Hypothalamus (tissue), 51 donors: ENCODE data around the gene DIABLO.
"Not testable (repeated sequence)": the region's sequence is repeated elsewhere in the genome, so short reads cannot be mapped to it uniquely, and the experiment has no call there.

Source experiments
- DNase-seq, 51 donors: peaks; one replicate each; lab custom pipeline; 2025; lab: John Stamatoyannopoulos, UW

The DIABLO gene

DNA sequence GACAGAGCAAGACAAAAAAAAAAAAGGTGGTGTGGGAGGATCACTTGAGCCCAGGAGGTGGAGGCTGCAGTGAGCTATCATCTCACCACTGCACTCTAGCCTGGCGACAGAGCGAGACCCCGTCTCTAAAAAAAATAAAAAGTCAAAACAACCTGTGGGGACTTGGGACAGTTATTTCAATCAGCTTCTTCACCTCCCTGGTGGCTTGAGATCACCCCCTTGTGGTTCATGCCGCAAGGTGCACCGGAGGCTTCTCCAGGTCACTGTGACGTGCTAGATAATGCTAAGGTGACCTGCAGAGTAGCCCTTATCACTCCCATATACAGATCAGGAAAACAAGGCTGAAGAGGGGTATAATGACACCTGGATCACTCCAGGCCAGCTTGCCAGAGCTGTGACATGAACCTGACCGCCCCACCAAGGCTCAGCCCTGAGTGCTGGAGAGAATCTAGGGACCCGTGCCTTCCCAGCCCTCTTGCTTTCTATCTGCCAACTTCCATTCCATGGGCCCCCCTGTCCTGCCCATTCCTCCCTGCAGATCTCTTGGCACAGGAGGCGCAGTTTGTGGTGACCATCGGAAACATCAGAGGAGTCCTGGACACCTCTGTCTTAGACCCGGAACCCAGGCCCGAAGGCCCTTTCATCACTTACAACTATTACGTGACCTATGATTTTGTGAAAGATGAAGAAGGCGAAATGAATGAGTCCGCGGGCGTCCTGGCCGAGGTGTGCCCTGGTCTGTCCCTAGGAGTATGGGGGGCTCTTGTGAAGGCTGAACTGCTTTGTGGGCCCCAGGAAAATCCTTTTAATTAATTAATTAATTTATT, 34.8 kb downstream of the DIABLO start:
- DNase-seq = peak in 10 of 51 donors; percentile 2 to 43 (median 7)

DNA sequence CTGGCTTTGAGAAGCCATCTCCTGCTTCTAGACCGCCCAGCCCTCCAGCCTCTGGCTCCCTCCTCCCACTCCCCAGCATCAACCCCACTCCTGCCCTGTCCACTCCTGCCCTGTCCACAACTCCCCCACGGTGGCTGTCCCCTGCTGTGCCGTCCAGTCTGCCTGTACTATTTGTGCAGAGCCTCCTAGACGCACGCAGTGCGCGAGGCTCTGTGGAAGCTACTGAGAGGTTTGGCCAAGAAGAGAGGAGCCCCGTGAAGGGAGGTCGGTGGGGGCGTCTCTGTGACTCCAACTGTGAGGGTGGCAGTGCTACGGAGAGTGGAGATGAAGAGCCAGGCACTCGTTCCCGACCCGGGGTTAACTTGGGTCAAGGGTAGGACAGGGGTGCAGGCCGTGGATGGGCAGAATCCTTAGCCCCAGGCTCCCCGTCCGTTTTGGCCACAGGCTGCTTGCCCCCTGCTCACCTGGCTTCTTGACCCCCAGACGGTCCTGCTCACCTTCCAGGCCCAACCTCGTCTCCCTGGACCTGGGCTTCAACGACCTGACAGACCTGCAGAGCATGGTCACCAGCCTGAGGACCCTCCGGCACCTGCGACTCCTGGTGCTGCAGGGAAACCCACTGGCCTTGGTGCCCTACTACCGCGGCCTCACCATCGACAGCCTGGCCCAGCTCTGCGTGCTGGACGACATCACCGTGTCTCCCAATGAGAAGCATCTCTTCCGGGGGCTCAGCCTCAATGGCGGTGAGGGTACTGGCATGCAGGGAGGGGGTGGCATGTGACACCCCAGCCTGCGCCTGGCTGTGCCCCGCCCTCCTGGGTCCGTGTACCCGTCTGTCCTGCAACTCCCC, 36.0 kb downstream of the DIABLO start:
- DNase-seq = no peak

DNA sequence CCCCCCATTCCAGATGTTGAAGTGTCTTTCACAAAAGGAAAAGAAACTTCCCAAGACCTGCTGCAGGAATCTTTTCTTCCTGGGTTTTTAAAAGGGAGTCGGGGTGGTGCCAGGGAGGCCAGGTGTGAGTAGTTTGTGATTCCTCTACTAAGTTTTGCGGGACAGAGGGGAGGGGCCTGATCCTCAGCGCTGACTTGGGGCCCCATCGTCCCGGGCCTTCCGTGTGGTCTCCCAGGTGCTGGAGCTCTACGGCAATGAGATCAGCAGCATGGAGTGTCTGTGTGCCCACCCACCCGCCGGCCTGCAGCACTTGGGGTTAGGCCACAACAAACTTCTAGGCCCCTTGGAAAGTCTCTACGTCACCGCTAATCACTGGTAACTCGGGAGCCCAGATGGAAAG, 38.4 kb downstream of the DIABLO start:
- no peak for DNase-seq

- DNase-seq = no peak
Measured at GRCh38 chr12:122185494-122186082, 40.3 kb downstream of the DIABLO start.

- no peak for DNase-seq
Measured at GRCh38 chr12:122185079-122185478, 40.8 kb downstream of the DIABLO start.

DNA sequence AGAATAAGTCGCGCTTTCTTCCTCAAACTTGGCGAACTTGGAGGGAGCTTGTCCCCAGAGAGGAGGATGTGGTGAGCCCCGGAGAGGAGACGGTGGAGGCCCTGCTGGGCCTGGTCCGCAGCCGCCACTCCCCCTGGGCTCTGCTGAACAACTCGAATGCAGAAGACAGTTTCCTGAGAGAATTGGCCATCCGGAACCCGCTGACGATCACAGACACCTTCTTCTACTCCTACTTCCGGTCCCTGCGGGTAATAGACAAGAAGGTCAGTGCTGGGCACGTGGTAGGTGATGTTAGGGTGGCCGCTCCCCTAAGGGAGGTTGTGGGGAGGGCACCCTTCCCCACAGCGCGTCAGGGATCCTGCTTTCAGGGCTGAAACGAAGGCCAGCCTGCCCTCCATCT, 41.3 kb downstream of the DIABLO start:
- DNase-seq = no peak

DNA sequence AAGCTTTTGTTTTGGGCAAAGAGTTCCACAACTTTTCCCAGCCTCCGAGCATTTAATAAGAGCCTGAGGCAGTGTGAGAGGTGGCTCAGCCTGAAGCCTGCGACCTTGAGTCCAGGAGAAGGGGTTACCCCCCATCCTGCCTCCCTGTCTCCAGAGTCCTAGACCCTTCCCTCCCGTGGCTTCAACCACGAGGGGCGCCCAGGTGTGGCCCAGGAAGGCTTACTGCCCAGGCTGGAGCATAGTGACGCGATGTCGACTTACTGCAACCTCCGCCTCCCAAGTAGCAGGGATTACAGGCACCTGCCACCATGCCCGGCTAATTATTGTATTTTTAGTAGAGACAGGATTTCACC, 42.3 kb downstream of the DIABLO start:
- DNase-seq = no peak

DNA sequence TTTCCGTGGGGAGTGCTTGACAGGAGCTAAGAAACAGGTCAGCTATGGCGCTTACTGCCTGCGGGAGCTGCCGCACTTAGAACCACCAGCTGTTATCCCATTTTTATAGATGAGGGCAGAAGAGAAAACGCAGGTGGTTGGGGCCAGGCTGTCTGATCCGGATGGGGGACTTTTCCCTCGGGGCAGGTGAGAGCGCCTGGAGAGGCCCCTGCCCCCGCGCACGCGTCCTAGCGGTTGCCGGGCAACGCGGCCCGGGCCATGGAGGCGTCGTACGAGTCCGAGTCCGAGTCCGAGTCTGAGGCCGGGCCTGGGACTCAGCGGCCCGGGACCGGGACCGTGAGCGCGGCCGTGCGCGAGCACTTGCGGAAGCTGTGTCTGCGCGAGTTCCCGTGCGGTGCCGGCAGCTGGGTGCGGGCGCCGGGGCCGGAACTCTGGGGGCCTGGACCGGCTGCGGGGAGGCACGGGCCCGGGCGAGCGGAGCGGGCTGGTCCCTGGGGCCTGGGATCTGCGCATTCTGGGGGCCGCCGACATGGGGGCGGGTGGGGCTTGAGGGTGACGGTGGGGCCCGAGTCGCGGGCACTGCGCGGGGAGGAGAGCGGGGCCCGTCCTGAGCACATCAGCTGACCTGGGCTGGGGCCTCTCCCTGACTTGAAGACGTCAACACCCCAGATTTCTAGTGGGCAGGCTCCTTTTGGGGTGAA, 42.8 kb downstream of the DIABLO start, which contains the start of gene LRRC43:
LRRC43 (plus strand) TSS at position 237 of the 701 bp plus-strand sequence; CDS start at position 259, 22 bp downstream.
- peak in 21 of 51 donors; percentile 7 to 61 (median 21) for DNase-seq

- DNase-seq = not testable (repeated sequence)
Measured at GRCh38 chr12:122176473-122176872, 49.4 kb downstream of the DIABLO start.

DNA sequence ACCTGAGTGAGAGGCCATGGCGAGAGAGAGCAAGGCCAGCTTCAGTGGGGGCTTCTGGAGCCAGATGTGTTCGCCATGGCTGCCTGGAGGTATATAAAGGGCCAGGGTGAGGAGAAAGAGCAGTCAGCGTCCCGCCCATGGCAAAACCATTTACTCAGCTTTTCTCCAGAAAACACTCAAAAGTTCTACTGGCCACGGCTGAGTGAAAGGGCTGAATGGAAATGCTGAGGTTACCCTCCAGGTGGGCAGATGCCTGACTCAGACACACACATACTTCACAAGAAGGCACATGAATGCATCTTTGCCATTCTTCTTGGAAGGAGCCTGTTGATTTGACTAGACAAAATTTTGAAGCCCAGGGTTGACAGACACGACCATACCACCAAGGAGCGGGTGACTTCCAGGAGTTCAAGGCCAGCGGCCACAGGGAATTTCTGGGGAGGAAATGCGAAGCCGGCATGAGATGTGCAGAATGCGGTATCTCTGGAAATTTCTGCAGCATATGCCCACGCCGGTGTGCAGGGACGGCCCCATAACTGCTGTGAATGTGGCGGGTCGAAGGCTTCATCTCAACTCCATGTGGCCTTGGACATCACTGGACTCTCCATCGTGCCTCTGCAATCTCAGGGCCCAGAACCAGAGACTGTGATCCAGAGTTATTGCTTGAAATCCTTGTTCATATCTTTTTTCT, 51.6 kb downstream of the DIABLO start, which contains the start of gene IL31:
IL31 (minus strand) TSS at position 67 of the 691 bp plus-strand sequence; CDS start at position 18, 49 bp downstream.
- DNase-seq = no peak

GRCh38 chr12:122172262-122172939, 53.5 kb downstream of the DIABLO start:
- no peak for DNase-seq

- DNase-seq = no peak
Measured at GRCh38 chr12:122171399-122171798, 54.5 kb downstream of the DIABLO start.

- DNase-seq = no peak
Measured at GRCh38 chr12:122168492-122168891, 57.4 kb downstream of the DIABLO start.

DNA sequence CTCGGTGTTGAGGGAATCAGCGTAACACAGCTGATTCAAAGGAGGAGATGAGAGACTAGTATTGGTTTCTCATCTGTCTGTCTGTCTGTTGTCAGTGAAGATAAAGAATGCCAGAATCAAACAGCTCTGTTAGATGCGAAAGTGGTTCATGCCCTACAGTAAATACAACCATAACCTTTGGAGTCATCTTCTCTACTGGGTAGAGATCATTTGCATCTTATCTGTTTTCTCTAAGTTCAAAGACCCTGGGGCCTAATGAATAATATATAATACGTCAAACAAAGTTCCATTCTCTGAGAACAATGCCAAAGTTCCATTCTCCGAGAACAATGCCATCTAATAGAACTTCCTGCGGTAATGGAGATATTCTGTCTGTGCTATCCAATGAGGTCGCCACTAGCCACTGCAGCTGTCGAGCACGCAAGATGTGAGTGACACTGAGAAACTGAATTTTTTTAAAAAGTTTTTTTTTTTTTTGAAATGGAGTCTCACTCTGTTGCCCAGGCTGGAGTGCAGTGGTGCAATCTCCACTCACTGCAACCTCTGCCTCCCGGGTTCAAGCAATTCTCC, 58.4 kb downstream of the DIABLO start:
- no peak for DNase-seq

DNA sequence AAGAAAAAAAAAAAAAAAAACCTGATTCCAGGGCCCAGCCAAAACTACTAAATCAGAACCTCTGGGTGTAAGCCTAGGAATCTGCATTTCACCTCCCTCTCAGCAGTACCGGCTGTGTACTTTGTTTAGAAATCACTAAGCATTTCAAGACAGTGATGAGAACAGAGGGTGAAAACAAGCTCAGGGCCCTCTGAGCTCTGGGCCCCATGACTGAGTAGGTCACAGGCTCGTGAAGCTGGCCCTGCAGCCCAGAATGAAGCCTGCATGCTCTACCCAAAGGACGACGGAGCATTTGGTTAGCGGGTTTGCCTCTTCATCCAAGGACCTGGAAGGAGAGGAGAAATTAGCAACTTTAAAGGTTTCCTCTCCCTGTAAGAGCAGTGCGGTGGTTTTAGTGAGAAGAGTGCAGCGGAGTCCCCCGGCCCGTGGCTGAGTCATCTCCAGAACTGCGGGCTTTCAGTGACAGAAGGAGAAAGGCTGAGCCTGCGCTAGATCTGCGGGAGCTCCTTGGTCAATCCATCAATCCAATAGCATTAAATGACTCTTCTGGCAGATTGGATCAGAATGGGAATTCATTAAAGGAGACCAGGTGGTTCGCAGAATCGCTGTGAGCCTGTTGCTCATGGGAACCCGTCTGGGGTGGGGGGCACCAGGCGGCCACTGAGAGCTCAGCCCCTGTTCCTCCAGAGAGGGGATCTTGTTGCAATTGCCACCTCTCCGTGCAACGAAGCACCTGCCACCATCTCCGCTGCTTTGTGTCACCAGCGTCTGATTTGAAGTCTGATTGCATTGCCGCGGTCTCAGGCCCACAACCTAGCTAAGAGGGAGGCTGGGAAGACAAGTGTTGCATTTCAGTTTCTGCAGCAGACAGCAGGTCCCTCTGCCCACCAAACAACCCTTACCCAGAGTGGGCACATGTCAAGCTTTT, 59.2 kb downstream of the DIABLO start:
- no peak for DNase-seq

GRCh38 chr12:122162976-122163375, 62.9 kb downstream of the DIABLO start:
- no peak for DNase-seq

DNA sequence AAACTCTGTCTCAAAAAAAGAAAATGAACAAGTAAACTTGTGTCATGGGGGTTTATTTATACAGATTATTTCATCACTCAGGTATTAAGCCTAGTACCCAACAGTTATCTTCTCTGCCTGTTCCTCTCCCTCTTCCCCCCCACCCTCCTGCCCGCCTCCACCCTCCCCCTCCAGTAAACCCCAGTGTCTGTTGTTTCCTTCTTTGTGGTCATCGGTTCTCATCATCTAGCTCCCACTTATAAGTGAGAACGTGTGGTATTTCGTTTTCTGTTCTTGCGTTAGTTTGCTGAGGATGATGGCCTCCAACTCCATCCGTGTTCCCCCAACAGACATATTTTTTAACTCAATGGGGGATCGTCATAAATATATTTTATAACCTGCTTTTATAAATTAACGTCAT, 64.2 kb downstream of the DIABLO start:
- DNase-seq = no peak

- no peak for DNase-seq
Measured at GRCh38 chr12:122160761-122161160, 65.1 kb downstream of the DIABLO start.
